Measurements from ENCODE around the gene LRBA.

- TF ChIP-seq CTCF (IDR thresholded peaks at IDR 0.05 in 4 of 5, conservative IDR thresholded peaks at IDR 0.05 in 1 of 5), result no peak
- no peak for TF ChIP-seq POLR2A (IDR thresholded peaks at IDR 0.05)
Measured at GRCh38 chr4:150713251-150713650, 301.8 kb downstream of the LRBA start.

Data from gastrocnemius medialis (tissue), 4 donors.